Measurements from ENCODE around the gene CELSR1. TPM values are rescaled to one million over a fixed set of nuclear protein-coding genes. Genes with fewer than 3 reads are reported as not detected.

The CELSR1 gene
- total RNA-seq, 2 experiments from 2014 or later: 1.0 to 1.1 TPM

DNA sequence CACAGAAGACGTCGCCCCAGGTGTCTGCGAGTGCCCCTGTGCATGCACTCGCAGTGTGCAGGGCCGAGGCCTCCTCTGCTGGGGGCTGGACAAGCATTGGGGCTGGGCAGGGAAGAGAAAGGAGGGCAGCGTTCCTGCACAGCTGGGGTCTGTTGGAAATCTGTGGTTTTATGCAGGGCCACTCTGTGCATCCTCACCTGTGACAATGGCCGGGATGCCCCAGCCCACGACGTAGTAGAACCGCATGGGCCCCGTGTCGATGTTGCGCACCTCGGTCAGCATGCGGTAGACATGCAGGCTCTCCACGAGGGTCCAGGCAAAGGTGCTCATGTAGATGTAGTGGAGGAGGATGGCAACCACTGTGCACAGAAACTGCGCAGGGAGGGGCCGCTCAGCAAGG, 164.7 kb downstream of the CELSR1 start:
- TF ChIP-seq, protein P1, sequence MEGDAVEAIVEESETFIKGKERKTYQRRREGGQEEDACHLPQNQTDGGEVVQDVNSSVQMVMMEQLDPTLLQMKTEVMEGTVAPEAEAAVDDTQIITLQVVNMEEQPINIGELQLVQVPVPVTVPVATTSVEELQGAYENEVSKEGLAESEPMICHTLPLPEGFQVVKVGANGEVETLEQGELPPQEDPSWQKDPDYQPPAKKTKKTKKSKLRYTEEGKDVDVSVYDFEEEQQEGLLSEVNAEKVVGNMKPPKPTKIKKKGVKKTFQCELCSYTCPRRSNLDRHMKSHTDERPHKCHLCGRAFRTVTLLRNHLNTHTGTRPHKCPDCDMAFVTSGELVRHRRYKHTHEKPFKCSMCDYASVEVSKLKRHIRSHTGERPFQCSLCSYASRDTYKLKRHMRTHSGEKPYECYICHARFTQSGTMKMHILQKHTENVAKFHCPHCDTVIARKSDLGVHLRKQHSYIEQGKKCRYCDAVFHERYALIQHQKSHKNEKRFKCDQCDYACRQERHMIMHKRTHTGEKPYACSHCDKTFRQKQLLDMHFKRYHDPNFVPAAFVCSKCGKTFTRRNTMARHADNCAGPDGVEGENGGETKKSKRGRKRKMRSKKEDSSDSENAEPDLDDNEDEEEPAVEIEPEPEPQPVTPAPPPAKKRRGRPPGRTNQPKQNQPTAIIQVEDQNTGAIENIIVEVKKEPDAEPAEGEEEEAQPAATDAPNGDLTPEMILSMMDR (IDR thresholded peaks at IDR 0.05): no peak
- no peak overlapping the region for H3K4me3 ChIP-seq (ENCODE audit: low read length)
- Mint-ChIP-seq H3K27me3 (peaks cover 2% of the 10 kb centered on the region), H3K4me1 (ENCODE audit: low read depth) (peaks cover 46% of the 10 kb centered on the region), H3K9me3 (peaks cover 2% of the 10 kb centered on the region), H3K27ac (no peak overlapping the region), H3K4me3 (peak overlapping the region; percentile 20), H3K36me3 (ENCODE audit: low read depth) (no peaks in the 10 kb centered on the region)
- H3K4me1 ChIP-seq (ENCODE audit: insufficient read depth, low read length): peaks cover 51% of the 10 kb centered on the region
- no peaks in the 10 kb centered on the region for H3K36me3 ChIP-seq (ENCODE audit: insufficient read depth, low read length)
- ChIA-PET POLR2A (no interaction called here), CTCF (no interaction called here)
- H3K9me3 ChIP-seq (ENCODE audit: control insufficient read depth in 1 of 2, insufficient read depth in 1 of 2, low read length in 2 of 2): peaks cover 12 to 36% of the 10 kb centered on the region in 2 experiments
- intact Hi-C loops (cut with DNase I, micrococcal nuclease): loop anchor here in 1 of 2 experiments (5.0 kb wide), 1 partner anchor 65 kb away; no protein-coding TSS in a partner anchor
- DNase-seq (no peak), ATAC-seq (ENCODE audit: poor library complexity) (no peak)
- H3K27me3 ChIP-seq (ENCODE audit: control insufficient read depth in 1 of 2, insufficient read depth in 2 of 2, low read length in 2 of 2): no peaks in the 10 kb centered on the region
- no peak overlapping the region for H3K27ac ChIP-seq (ENCODE audit: low read depth in 1 of 2, low read length in 2 of 2)

DNA sequence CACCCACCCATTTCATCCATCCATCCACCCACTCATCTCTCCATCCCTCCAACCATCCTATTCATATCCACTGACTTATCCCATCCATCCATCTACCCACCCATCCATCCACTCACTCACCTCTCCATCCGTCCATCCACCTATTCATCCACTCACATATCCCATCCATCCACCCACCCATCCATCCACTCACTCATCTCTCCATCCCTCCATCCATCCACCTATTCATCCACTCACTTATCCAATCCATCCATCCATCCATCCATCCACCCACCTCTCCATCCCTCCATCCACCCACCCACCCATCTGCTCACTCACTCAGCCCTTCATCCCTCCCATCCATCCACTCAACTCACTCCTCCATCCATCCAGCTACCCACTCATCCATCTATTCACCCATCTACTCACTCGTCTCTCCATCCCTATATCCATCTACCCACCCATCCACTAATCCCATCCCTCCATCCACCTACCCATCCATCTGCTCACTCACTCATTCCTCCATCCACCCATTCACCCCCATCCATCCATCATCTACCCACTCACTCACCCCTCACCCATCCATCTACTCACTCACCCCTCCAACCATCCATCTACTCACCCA, 165.7 kb downstream of the CELSR1 start:
- POLR2A ChIA-PET: no interaction called here
- no peak overlapping the region for H3K4me3 ChIP-seq (ENCODE audit: low read length)
- H3K27me3 Mint-ChIP-seq: peaks cover 3% of the 10 kb centered on the region
- H3K36me3 Mint-ChIP-seq (ENCODE audit: low read depth): no peaks in the 10 kb centered on the region
- H3K27ac Mint-ChIP-seq: no peak overlapping the region
- H3K27ac ChIP-seq (ENCODE audit: low read depth in 1 of 2, low read length in 2 of 2): no peak overlapping the region
- no peak for DNase-seq
- TF ChIP-seq, protein P1 (IDR thresholded peaks at IDR 0.05): no peak
- peaks cover 48% of the 10 kb centered on the region for H3K4me1 Mint-ChIP-seq (ENCODE audit: low read depth)
- peaks cover 59% of the 10 kb centered on the region for H3K4me1 ChIP-seq (ENCODE audit: insufficient read depth, low read length)
- CTCF ChIA-PET: no interaction called here
- H3K36me3 ChIP-seq (ENCODE audit: insufficient read depth, low read length): no peaks in the 10 kb centered on the region
- H3K27me3 ChIP-seq (ENCODE audit: control insufficient read depth in 1 of 2, insufficient read depth in 2 of 2, low read length in 2 of 2): peaks cover 0 to 6% of the 10 kb centered on the region in 2 experiments
- intact Hi-C loops (cut with DNase I, micrococcal nuclease): loop anchor here in 1 of 2 experiments (5.0 kb wide), 1 partner anchor 66 kb away; no protein-coding TSS in a partner anchor
- peak overlapping the region; percentile 31 for H3K4me3 Mint-ChIP-seq
- H3K9me3 ChIP-seq (ENCODE audit: control insufficient read depth in 1 of 2, insufficient read depth in 1 of 2, low read length in 2 of 2): peaks cover 12 to 35% of the 10 kb centered on the region in 2 experiments
- ATAC-seq (ENCODE audit: poor library complexity): no peak
- H3K9me3 Mint-ChIP-seq: peaks cover 2% of the 10 kb centered on the region

DNA sequence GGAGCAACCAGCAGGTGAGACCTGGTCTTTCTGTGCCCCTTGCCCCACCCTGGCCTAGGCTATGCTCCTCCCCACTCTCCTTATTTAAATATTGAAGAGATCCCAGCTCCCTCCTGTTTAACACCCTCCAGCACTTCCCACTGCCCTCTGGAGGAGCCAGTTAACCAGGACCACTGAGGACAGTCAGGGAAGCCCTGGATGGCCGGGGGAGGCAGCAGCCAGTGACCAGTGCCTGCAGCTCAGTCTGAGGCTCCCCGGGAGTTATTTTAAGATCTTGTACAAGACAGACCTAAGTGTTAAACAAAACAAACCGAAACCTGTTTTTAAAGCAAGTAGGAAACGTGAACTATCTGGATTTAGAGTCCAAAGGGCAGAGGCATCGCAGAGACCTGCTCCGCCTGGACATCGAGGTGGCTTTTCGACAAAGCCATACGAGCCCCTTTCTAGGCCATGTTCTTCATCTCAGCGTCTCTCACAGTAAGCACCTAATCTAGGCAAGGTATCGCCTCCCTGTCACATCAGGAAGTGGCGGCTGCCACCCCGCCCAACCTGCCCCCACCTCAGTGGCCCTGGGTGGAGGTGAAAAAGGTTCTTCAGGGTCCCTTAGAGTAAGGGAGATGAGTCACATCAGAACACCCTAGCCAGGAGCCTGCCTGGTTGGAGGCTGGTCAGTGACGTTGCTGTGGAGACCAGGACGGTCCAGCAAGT, 166.7 kb downstream of the CELSR1 start:
- Mint-ChIP-seq H3K9me3 (no peaks in the 10 kb centered on the region), H3K27ac (peak overlapping the region; percentile 78), H3K27me3 (peaks cover 3% of the 10 kb centered on the region), H3K4me1 (ENCODE audit: low read depth) (peaks cover 48% of the 10 kb centered on the region), H3K36me3 (ENCODE audit: low read depth) (no peaks in the 10 kb centered on the region), H3K4me3 (peak overlapping the region; percentile 66)
- DNase-seq (peak in 11 of 14 experiments; percentile 10 to 79 (median 26)), ATAC-seq (ENCODE audit: poor library complexity) (peak; percentile 69)
- no peaks in the 10 kb centered on the region for H3K36me3 ChIP-seq (ENCODE audit: insufficient read depth, low read length)
- intact Hi-C loops (cut with DNase I, micrococcal nuclease): loop anchor here in 1 of 2 experiments (5.0 kb wide), 1 partner anchor 67 kb away; no protein-coding TSS in a partner anchor
- CTCF ChIA-PET: no interaction called here
- H3K27me3 ChIP-seq (ENCODE audit: control insufficient read depth in 1 of 2, insufficient read depth in 2 of 2, low read length in 2 of 2): peaks cover 0 to 6% of the 10 kb centered on the region in 2 experiments
- peaks cover 59% of the 10 kb centered on the region for H3K4me1 ChIP-seq (ENCODE audit: insufficient read depth, low read length)
- POLR2A ChIA-PET: no interaction called here
- H3K9me3 ChIP-seq (ENCODE audit: control insufficient read depth in 1 of 2, insufficient read depth in 1 of 2, low read length in 2 of 2): peaks cover 5 to 28% of the 10 kb centered on the region in 2 experiments
- no peak overlapping the region for H3K4me3 ChIP-seq (ENCODE audit: low read length)
- peak overlapping the region in 1 of 2 donors; percentile 29 for H3K27ac ChIP-seq (ENCODE audit: low read depth in 1 of 2, low read length in 2 of 2)
- TF ChIP-seq, protein P1 (IDR thresholded peaks at IDR 0.05): no peak

Measured in CD4-positive, alpha-beta T cell (primary cell).